Activated CD4-positive, alpha-beta T cell treated with anti-CD3 and anti-CD28 coated beads, Interleukin-2, amount 10 ng/mL, durations not matched to agents 7 days and 5 days (primary cell): ENCODE data around the gene PARP12. TPM values are rescaled to one million over a fixed set of nuclear protein-coding genes. Genes with fewer than 3 reads are reported as not detected.
A peak's percentile ranks its signal among the peaks of the same experiment; 100 is the strongest.

Source experiments
- CTCF ChIA-PET: fragments of 350-600 bp; sonication (Branson Sonifier 250); formaldehyde crosslinking; loops from one replicate; lab custom pipeline; 2021; ENCODE audit warnings: antibody characterized with exemption; lab: Charles Lee
- POLR2A ChIA-PET: fragments of 350-600 bp; sonication (Branson Sonifier 250); formaldehyde crosslinking; loops from one replicate; lab custom pipeline; 2021; ENCODE audit warnings: antibody characterized with exemption; lab: Charles Lee
- DNase-seq: peaks from one replicate; pipeline ENCODE4 v3.0.0-alpha.2; 2020
- H3K27ac Mint-ChIP-seq: one replicate; pipeline ENCODE4 v1.8.0; 2021; ENCODE audit warnings: mild to moderate bottlenecking, moderate library complexity, mixed read lengths
- H3K27me3 Mint-ChIP-seq: one replicate; pipeline ENCODE4 v1.8.0; 2021; ENCODE audit warnings: mixed read lengths
- H3K36me3 Mint-ChIP-seq: one replicate; pipeline ENCODE4 v1.8.0; 2021; ENCODE audit warnings: low read depth, mixed read lengths
- H3K4me1 Mint-ChIP-seq: one replicate; pipeline ENCODE4 v1.8.0; 2021; ENCODE audit warnings: mixed read lengths
- H3K4me3 Mint-ChIP-seq: one replicate; pipeline ENCODE4 v1.8.0; 2021; ENCODE audit warnings: mild to moderate bottlenecking, moderate library complexity, mixed read lengths
- H3K9me3 Mint-ChIP-seq: one replicate; pipeline ENCODE4 v1.8.0; 2021; ENCODE audit warnings: mixed read lengths
- total RNA-seq, 2 experiments: library from RNA; stranded (reverse); gene quantifications; one replicate each; pipeline ENCODE4 v1.2.3, GENCODE V29; 2021

PARP12 gene
- total RNA-seq, 2 experiments from 2014 or later: 121 to 129 TPM

DNA sequence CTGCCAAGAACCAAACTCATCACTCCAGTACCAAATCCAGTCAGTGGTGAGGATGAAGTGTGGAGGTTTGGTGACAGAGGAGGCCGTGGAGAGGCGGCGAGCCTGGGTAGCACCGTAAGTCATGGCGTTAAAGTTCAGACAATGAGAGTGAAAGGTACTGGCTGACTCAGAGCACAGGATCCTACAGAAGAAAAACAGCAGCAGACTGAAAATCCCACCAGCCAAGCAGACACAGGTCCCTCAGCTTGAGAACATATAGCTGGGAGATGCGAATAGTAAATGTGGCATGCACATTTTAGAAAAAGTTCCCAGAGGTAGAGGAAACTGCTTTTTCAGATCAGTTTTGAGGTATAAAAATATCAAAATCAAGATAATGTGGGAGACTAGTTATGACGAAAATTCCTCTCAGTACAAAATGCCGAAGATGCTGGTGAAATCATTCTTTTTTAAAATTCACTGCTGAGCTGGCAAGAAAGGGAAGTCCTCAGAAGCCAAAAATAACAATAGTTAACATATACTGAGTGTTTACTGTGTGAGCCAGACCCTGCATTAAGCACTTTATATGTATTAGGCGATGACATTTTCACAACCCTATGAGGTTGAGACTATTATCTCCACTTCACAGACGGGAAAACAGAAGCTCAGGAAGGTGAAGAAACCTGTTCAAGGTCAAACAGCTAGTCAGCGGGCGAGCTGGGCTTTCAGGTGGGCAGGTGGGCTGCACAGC, 20.9 kb downstream of the PARP12 start:
- CTCF ChIA-PET: interaction anchor here (0.6 to 1.5 kb wide), 3 partner anchors 13 to 36 kb away, joined by 3 read pairs; no protein-coding TSS in a partner anchor
- peaks cover 40% of the 10 kb centered on the region for H3K4me1 Mint-ChIP-seq
- H3K27me3 Mint-ChIP-seq: no peaks in the 10 kb centered on the region
- POLR2A ChIA-PET: no interaction called here
- peak overlapping the region; percentile 28 for H3K27ac Mint-ChIP-seq
- H3K36me3 Mint-ChIP-seq: peaks cover 81% of the 10 kb centered on the region
- H3K4me3 Mint-ChIP-seq: no peak overlapping the region
- H3K9me3 Mint-ChIP-seq: no peaks in the 10 kb centered on the region
- no peak for DNase-seq

DNA sequence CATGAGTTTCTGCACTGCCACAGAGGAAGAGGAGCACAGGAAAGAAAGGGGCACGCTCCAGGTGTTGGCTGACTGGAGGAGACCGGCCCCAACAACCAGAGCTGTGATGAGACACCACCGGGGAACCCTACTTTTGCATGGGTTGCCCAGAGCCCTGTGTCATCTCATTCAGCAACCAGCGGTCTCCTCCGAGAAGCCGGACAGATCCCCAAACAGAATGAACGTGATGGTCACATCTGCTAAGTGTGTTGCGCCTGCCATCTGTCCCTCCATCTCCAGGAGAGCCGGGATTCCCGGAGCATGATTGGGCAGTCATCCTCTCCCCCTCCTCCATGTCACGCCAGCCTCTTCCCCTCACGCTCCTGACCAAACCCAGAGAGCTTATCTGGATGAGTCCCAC, 22.9 kb downstream of the PARP12 start:
- H3K4me1 Mint-ChIP-seq: peaks cover 55% of the 10 kb centered on the region
- no peaks in the 10 kb centered on the region for H3K9me3 Mint-ChIP-seq
- POLR2A ChIA-PET: no interaction called here
- no peak for DNase-seq
- CTCF ChIA-PET: interaction anchor here (1.0 kb wide), 1 partner anchor 21 kb away, joined by 3 read pairs; no protein-coding TSS in a partner anchor
- H3K27ac Mint-ChIP-seq: no peak overlapping the region
- no peak overlapping the region for H3K4me3 Mint-ChIP-seq
- H3K36me3 Mint-ChIP-seq: peaks cover 84% of the 10 kb centered on the region
- no peaks in the 10 kb centered on the region for H3K27me3 Mint-ChIP-seq

DNA sequence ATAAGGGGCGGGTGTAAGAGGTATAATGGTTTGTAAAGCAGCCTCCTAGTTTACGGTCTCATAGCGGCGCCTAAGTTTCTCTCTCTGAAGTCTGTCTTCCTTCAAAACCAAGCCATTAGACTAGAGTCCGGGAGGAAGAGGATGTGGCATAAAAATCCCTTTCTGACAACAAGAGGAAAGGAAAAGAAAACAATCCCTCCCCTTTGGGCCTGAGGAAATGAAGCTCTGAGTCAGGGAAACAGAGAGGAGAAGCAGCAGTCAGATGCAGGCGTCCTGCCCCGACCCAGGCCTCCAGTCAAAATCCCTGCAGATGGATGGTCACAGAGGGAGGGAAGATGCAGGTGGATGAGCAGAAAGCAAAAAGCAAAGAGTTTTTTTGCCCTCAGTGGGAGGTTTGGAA, 23.7 kb downstream of the PARP12 start:
- Mint-ChIP-seq H3K9me3 (no peaks in the 10 kb centered on the region), H3K36me3 (peaks cover 84% of the 10 kb centered on the region), H3K4me3 (no peak overlapping the region), H3K27me3 (no peaks in the 10 kb centered on the region), H3K4me1 (peaks cover 57% of the 10 kb centered on the region), H3K27ac (no peak overlapping the region)
- no peak for DNase-seq
- ChIA-PET POLR2A (no interaction called here), CTCF (interaction anchor here (1.0 kb wide), 1 partner anchor 21 kb away, joined by 3 read pairs; no protein-coding TSS in a partner anchor)

DNA sequence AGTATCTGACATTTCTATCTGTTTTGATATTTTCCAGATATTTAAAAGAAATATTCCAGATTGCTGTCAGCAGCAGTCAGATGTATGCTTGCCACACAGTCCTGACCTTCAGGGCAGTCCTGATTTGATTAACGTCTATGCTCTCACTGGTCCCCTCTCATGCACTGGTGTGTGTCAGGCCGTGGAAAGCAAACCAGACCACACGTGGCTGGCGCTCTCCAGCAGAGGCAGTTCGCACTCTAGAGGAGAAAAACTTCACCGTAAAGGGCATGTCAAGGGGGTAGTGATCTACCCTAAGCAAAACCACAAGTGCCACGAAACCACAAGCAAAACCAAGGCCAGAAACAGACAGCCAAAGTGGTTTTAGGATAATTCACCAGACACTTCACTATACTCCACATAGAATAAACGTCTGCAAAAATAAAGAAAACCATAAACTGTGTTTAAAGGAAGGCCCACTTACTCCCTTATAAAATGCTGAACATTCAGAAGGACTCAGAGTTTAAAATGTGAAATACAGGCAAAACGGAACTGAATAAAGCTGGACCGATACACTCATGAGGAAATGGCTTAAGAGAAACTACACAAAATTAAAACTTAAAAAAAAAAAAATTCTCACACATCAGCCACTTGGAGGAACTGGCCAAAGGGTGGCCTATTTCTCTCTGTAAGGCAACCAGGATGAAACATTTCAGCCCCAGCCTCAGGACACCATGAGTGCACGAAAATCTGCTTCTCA, 26.4 kb downstream of the PARP12 start:
- Mint-ChIP-seq H3K9me3 (no peaks in the 10 kb centered on the region), H3K27ac (peak overlapping the region; percentile 3), H3K4me1 (peaks cover 62% of the 10 kb centered on the region), H3K27me3 (no peaks in the 10 kb centered on the region), H3K4me3 (no peak overlapping the region), H3K36me3 (peaks cover 85% of the 10 kb centered on the region)
- peak; percentile 36 for DNase-seq
- ChIA-PET POLR2A (no interaction called here), CTCF (no interaction called here)

DNA sequence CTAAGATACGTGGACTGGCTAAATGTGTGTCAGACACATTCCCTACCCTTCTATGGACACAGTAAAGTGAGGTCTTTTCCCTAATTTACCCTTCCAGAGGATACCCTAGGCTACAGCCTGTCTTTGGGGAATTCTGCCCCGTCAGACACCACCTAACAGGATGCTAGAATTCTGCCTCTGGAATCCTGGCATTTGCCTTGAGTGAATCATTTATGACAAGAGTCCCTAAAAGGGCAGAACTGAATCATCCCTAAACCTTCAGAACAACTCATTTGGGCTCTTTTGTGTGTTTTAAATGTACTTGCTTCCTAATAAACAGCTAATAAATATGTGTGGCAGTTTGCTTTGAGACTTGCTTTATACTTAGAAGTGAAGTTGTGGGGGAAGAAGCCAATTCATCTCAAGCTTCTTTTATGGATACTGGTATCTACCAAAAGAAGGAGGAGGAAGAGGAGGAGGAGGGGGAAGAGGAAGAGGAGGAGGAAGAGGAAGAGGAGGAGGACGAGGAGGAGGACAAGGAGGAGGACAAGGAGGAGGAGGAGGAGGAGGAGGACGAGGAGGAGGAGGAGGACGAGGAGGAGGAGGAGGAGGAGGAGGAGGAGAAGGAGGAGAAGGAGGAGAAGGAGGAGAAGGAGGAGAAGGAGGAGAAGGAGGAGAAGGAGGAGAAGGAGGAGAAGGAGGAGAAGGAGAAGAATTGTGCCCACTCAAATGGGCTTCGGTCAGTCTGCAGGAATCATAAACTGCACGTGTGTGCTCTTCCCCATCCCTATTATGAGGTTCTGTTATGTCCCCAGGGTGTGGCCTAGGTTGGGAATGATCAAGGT, 27.1 kb downstream of the PARP12 start:
- Mint-ChIP-seq H3K9me3 (no peaks in the 10 kb centered on the region), H3K27ac (no peak overlapping the region), H3K4me1 (peaks cover 55% of the 10 kb centered on the region), H3K27me3 (no peaks in the 10 kb centered on the region), H3K4me3 (no peak overlapping the region), H3K36me3 (peaks cover 83% of the 10 kb centered on the region)
- POLR2A ChIA-PET: no interaction called here
- DNase-seq: no peak
- CTCF ChIA-PET: no interaction called here

DNA sequence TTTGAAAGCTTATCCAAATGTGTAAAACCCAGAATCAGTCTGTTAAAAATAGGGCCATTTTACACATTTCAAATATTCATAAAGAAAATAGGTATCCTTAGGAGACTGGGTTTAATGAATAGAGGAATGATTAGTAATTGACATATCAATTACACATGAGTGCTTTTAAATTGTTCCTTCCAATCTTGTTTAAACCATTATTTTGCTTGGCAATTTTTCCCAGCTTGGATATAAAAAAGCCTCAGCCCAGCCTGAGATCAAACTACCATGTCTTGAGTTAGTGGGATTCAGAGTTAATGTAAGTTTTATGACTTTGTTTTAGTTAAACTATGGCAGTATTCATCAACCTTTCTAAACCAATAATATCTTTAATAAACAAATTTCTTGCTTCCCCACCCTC, 28.3 kb downstream of the PARP12 start:
- peaks cover 43% of the 10 kb centered on the region for H3K4me1 Mint-ChIP-seq
- peaks cover 79% of the 10 kb centered on the region for H3K36me3 Mint-ChIP-seq
- H3K4me3 Mint-ChIP-seq: no peak overlapping the region
- CTCF ChIA-PET: interaction anchor here (1.5 kb wide), 1 partner anchor 16 kb away, joined by 3 read pairs; no protein-coding TSS in a partner anchor
- no peaks in the 10 kb centered on the region for H3K9me3 Mint-ChIP-seq
- H3K27ac Mint-ChIP-seq: no peak overlapping the region
- DNase-seq: no peak
- no peaks in the 10 kb centered on the region for H3K27me3 Mint-ChIP-seq
- POLR2A ChIA-PET: no interaction called here

DNA sequence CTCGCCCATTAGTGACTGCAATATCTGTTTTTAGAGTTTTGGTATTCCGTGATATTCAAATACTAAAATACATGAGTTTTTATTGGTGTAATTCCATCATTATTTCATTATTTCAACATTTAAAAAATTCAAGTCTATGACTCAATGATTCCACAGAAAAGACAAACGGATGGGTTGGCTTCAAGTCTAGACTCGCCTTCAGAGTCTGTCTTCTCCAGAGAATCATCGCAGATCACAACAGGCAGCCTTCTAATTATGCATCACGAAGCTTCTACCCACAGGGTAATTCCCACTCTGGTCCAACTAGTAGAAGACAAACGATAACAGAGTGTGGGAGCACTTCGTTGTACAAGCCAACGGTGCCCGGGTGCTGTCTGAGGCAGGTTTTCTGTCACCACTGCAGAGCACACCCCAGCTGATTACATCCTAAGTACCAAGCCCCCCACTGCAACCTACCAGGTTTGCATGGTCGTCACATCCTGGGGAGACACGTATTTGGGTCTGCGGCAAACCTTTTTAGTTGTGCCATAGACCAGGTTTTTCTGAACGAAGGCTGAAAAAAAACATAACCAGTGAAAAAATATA, 28.9 kb downstream of the PARP12 start:
- Mint-ChIP-seq H3K36me3 (peaks cover 75% of the 10 kb centered on the region), H3K9me3 (no peaks in the 10 kb centered on the region), H3K27me3 (no peaks in the 10 kb centered on the region), H3K4me1 (peaks cover 38% of the 10 kb centered on the region), H3K4me3 (no peak overlapping the region), H3K27ac (no peak overlapping the region)
- no peak for DNase-seq
- ChIA-PET CTCF (interaction anchor here (1.5 kb wide), 1 partner anchor 16 kb away, joined by 3 read pairs; no protein-coding TSS in a partner anchor), POLR2A (interaction anchor here (0.7 kb wide), 1 partner anchor 12 kb away, joined by 3 read pairs; no protein-coding TSS in a partner anchor)

DNA sequence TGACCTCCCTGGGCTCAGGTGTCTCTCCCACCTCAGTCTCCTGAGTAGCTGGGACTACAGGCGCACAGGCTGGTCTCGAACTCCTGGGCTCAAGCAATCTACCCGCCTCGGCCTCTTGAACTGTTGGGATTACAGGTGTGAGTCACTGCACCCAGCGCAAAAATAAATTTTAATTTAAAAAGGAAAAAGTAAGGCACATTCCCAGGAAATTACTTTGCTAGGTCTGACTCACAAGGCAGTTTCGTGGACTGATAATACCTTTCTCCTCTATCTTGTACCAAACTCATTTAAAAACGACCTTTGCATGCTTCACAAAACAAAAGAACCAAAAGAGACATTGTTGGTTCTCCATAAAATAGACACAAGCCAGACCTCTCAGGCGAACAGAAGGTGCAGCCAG, 29.7 kb downstream of the PARP12 start:
- no peak overlapping the region for H3K27ac Mint-ChIP-seq
- H3K4me3 Mint-ChIP-seq: no peak overlapping the region

DNA sequence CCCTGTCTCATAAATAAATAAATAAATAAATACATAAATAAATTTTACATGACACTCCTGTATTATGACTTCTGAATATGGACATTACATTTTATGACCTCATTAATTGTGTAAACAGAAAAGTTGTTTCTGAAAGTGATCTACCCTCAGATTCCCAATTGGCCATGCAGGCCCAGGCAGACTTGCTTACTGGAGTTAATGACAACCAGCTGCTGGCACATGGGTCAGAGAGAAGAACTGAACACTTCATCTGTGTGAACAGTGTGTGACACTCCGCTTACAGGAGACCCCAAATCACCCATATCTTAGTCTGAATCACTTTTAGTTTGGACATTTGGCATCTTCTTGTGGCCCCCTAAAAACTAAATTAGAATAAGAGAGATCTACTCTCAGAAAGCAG, 31.4 kb downstream of the PARP12 start:
- CTCF ChIA-PET: no interaction called here
- H3K27ac Mint-ChIP-seq: no peak overlapping the region
- POLR2A ChIA-PET: no interaction called here
- H3K9me3 Mint-ChIP-seq: no peaks in the 10 kb centered on the region
- no peaks in the 10 kb centered on the region for H3K27me3 Mint-ChIP-seq
- no peak for DNase-seq
- H3K4me3 Mint-ChIP-seq: no peak overlapping the region
- peaks cover 23% of the 10 kb centered on the region for H3K4me1 Mint-ChIP-seq
- H3K36me3 Mint-ChIP-seq: peaks cover 68% of the 10 kb centered on the region

More for the DNA sequence above, 29.7 kb downstream of the PARP12 start:
- ChIA-PET CTCF (no interaction called here), POLR2A (no interaction called here)
- no peaks in the 10 kb centered on the region for H3K9me3 Mint-ChIP-seq
- no peak for DNase-seq
- no peaks in the 10 kb centered on the region for H3K27me3 Mint-ChIP-seq
- H3K36me3 Mint-ChIP-seq: peaks cover 75% of the 10 kb centered on the region
- peaks cover 39% of the 10 kb centered on the region for H3K4me1 Mint-ChIP-seq

DNA sequence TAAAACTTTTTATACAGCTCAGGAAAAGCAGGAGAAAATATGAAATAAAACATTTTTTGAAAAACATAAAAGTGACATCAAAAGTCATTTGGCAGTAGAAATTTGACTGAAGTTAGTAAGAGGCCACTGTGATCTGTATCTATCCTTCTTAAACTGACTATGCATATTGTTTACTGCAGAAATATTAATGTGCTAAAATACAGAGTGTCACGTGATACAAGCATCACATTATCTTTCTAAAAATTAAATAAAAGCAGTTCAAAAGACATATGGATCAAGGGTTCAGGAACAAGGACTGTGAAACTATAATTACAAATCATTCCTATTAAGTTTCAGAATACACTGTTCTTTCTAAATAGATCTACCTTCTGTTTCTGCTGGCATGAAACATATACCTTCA, 33.7 kb downstream of the PARP12 start:
- CTCF ChIA-PET: interaction anchor here (0.8 kb wide), 1 partner anchor 14 kb away, joined by 3 read pairs; no protein-coding TSS in a partner anchor
- Mint-ChIP-seq H3K4me3 (no peak overlapping the region), H3K36me3 (peaks cover 70% of the 10 kb centered on the region), H3K27me3 (no peaks in the 10 kb centered on the region), H3K9me3 (no peaks in the 10 kb centered on the region), H3K27ac (no peak overlapping the region), H3K4me1 (peaks cover 11% of the 10 kb centered on the region)
- no peak for DNase-seq
- POLR2A ChIA-PET: interaction anchor here (0.6 kb wide), 1 partner anchor 618 kb away, joined by 3 read pairs; no protein-coding TSS in a partner anchor

DNA sequence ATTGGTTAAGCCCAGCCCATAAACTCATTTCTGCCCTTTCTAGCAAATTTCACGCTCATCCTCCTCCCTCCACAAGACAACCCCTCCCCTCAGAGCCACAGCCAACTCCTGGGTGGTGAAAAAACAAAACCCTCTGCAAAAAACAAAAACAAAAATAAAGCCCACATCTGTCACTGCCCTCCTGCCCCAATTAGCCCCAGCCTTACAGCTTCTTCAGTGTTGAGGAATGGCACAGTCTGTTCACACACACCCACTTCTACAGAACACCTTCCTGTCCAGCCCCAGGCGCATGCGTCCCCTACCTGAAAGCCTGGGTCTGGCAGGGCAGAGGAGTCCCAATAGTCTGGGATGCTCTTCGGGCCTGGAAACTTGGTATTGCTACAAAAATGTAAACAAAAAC, 34.4 kb downstream of the PARP12 start:
- no peak overlapping the region for H3K4me3 Mint-ChIP-seq
- no peaks in the 10 kb centered on the region for H3K9me3 Mint-ChIP-seq
- ChIA-PET POLR2A (interaction anchor here (0.6 kb wide), 1 partner anchor 617 kb away, joined by 3 read pairs; no protein-coding TSS in a partner anchor), CTCF (no interaction called here)
- H3K27ac Mint-ChIP-seq: no peak overlapping the region
- no peak for DNase-seq
- H3K4me1 Mint-ChIP-seq: peaks cover 9% of the 10 kb centered on the region
- H3K27me3 Mint-ChIP-seq: no peaks in the 10 kb centered on the region
- H3K36me3 Mint-ChIP-seq: peaks cover 70% of the 10 kb centered on the region

DNA sequence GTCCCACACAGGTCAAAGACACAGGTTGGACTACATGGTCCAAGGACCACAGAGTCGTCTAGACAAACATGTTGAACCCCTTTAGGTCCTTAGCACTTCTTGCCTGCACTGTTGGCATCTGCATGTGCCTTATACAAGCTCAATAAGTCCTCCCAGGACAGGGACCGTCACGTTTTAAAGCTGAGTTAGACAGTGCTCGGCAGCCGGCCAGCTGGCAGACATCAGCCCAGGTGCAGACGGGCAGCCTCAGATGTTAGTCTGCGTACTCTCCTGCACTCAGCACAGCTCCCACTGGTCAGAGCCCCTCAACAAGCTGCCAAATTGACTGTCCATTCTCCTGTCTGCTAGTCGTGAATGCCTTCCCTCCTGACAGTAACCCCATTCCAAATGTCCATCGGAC, 34.9 kb downstream of the PARP12 start:
- Mint-ChIP-seq H3K4me3 (no peak overlapping the region), H3K36me3 (peaks cover 70% of the 10 kb centered on the region), H3K27me3 (no peaks in the 10 kb centered on the region), H3K27ac (no peak overlapping the region), H3K9me3 (no peaks in the 10 kb centered on the region), H3K4me1 (peaks cover 6% of the 10 kb centered on the region)
- CTCF ChIA-PET: no interaction called here
- DNase-seq: no peak
- POLR2A ChIA-PET: no interaction called here
